ENCODE measurements around the gene KLHL35. TPM values are rescaled to one million over a fixed set of nuclear protein-coding genes. Genes with fewer than 3 reads are reported as not detected.

The KLHL35 gene, protein sequence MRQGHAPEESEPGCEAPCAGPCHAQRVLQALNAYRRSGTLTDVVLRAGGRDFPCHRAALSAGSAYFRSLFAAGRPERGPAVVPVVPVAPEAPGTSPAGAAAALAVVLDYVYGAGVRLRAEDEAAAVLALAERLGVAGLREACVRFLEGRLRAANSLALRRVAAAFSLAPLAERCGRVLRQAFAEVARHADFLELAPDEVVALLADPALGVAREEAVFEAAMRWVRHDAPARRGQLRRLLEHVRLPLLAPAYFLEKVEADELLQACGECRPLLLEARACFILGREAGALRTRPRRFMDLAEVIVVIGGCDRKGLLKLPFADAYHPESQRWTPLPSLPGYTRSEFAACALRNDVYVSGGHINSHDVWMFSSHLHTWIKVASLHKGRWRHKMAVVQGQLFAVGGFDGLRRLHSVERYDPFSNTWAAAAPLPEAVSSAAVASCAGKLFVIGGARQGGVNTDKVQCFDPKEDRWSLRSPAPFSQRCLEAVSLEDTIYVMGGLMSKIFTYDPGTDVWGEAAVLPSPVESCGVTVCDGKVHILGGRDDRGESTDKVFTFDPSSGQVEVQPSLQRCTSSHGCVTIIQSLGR
- 0.35 TPM for polyA plus RNA-seq (2012; ENCODE audit: low read depth, missing spikeins)

DNA sequence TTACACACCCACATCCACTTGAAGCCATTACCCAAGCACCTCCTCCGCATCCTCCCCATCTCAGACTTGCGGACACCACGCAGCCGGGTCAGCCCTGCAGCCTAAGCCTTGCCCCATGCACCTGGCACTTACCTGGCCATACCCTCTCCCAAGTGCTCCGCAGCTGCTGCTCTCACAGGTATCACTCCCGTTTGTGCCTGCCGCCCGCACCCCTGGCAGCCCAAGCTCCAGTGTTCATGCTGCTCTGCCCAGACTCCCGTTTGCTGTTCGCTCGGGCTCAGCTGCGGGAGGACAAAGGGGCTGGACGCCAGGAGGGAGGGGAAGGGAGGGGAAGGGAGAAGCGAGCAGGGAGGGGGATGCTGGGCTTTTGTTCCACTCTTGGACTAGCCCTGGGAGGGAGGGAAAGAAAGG is at the start of gene KLHL35:
Gene KLHL35 (minus strand): TSS at position 293 of the 411 bp plus-strand sequence. CDS start 2,574 bp downstream, outside the sequence.
- DNase-seq (ENCODE audit: insufficient read length, low spot score) (no peak), FAIRE-seq (no peak)
- TF ChIP-seq POLR2AphosphoS5 (IDR thresholded peaks at IDR 0.05; ENCODE audit: low read depth, low read length) (no peak), SPI1 (IDR thresholded peaks at IDR 0.05; ENCODE audit: low read depth, low read length) (no peak), POLR2A (IDR thresholded peaks at IDR 0.05; ENCODE audit: low read depth, low read length) (no peak), PAX5 (IDR thresholded peaks at IDR 0.05; ENCODE audit: insufficient read depth, low read length, severe bottlenecking) (no peak), POU2F2 (IDR thresholded peaks at IDR 0.05; ENCODE audit: low read depth, low read length) (no peak), TAF1 (IDR thresholded peaks at IDR 0.05; ENCODE audit: low read depth, low read length) (no peak)

DNA sequence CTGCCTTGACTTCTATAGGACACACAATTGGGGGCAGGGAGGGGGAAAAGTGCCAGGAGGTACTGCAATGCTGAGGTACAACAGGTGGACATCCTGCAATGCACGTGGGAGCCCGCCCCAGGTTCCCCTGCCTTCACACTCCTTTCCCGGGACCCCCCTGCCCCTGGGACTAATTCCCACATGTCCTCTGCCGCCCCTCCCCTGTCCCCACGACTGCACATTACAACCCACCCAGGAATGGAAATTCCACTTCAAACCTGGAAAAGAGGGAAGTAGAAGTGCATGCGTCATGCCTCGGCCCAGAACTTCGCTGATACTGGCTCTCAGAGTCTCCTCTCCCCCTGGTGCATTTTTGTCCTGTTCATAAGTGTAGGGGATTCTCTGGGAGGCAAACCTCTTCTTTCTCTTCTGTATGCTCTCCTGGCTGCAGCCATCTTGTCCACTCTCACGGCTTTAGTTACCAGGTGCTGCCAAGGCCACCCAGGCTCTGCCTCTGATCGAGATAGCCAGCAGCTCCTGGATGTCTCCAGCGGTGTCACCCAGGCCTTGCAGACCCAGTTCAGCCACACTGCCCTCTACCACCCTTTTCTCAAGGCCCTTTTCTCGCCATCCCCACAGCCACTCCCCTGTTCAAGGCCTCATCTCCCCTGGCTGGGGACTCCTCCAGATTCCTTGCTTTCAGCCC is 49.1 kb upstream of the KLHL35 start:
- TF ChIP-seq POU2F2 (IDR thresholded peaks at IDR 0.05; ENCODE audit: low read depth, low read length) (no peak), TAF1 (IDR thresholded peaks at IDR 0.05; ENCODE audit: low read depth, low read length) (no peak), SPI1 (IDR thresholded peaks at IDR 0.05; ENCODE audit: low read depth, low read length) (no peak), PAX5 (IDR thresholded peaks at IDR 0.05; ENCODE audit: insufficient read depth, low read length, severe bottlenecking) (no peak), POLR2AphosphoS5 (IDR thresholded peaks at IDR 0.05; ENCODE audit: low read depth, low read length) (no peak), POLR2A (IDR thresholded peaks at IDR 0.05; ENCODE audit: low read depth, low read length) (no peak)
- no peak for DNase-seq (ENCODE audit: insufficient read length, low spot score)
- FAIRE-seq, result no peak

DNA sequence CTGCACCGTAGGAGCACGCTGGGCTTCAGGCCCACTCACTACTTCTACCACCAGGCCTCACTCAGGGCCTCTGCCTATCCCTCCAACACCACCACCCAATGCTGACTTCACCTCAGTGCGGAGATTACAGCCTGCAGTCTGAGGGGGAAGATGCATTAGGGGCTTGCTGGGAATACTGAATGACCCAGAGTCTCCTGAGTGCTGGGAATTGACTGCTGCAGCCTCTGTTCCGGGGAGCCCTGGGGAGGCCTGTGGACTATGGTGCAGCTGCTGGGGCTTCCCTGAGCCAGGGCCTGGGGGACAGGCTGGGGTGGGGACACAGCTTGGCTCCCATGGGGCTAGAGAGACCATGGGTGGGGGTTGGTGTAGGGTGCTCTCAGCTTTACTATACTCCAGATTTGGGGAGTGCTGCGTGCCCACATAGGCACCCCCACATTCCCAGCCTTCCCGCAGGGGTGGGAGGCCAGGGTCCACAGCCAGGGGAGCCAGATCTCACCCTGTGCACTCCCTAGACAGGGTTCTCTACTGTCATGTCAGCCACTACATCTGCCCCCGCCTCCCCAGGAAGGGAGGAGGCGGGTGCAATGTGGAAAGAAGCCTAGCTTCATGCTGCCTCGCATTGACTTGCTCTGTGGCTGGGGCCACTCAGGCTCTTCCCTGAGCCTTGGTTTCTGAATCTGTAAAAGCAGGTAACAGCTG is 48.4 kb upstream of the KLHL35 start:
- FAIRE-seq (no peak), DNase-seq (ENCODE audit: insufficient read length, low spot score) (no peak)
- TF ChIP-seq PAX5 (IDR thresholded peaks at IDR 0.05; ENCODE audit: insufficient read depth, low read length, severe bottlenecking), result no peak
- no peak for TF ChIP-seq POLR2AphosphoS5 (IDR thresholded peaks at IDR 0.05; ENCODE audit: low read depth, low read length)
- no peak for TF ChIP-seq TAF1 (IDR thresholded peaks at IDR 0.05; ENCODE audit: low read depth, low read length)
- no peak for TF ChIP-seq POLR2A (IDR thresholded peaks at IDR 0.05; ENCODE audit: low read depth, low read length)
- TF ChIP-seq POU2F2 (IDR thresholded peaks at IDR 0.05; ENCODE audit: low read depth, low read length), result no peak
- no peak for TF ChIP-seq SPI1 (IDR thresholded peaks at IDR 0.05; ENCODE audit: low read depth, low read length)

DNA sequence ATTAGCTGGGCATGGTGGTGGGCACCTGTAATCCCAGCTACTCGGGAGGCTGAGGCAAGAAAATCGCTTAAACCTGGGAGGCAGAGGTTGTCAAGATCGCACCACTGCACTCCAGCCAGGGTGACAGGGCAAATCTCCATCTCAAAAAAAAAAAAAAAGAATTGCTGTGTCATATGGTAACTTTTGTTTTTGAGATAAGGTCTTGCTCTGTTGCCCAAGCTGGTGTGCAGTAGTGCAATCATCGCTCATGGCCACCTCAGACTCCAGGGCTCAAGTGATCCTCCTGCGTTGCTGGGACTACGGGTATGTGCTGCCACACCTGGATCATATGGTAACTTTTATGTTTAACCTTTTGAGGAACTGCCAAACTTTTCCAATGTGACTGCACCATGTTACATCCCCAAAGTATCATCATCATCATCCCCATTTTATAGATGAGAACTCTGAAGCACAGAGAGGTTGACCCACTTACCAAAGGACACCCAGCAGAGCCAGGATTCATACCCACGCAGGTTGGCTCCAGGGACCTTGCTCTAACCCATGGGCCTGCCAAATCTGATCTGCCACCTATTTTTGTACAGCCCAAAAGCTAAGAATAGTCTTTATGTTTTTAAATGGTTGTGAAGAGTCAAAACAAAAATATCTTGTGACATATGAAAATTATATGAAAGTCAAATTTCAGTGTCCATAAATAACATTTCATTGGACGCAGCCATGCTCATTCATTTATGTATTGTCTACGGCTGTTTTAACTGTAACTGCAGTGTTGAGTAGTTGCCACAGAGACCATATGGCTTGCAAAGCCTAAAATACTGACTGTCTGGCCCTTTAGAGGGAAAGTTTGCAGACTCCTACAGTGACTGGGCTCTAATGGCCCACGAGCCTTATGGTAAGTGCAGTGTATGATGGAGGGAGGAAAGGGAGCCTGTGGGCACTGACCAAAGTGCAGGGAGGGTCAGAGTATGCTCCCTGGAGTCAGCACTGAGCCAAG is 47.5 kb upstream of the KLHL35 start:
- TF ChIP-seq POLR2AphosphoS5 (IDR thresholded peaks at IDR 0.05; ENCODE audit: low read depth, low read length), result no peak
- no peak for TF ChIP-seq PAX5 (IDR thresholded peaks at IDR 0.05; ENCODE audit: insufficient read depth, low read length, severe bottlenecking)
- no peak for TF ChIP-seq SPI1 (IDR thresholded peaks at IDR 0.05; ENCODE audit: low read depth, low read length)
- DNase-seq (ENCODE audit: insufficient read length, low spot score) (no peak), FAIRE-seq (no peak)

DNA sequence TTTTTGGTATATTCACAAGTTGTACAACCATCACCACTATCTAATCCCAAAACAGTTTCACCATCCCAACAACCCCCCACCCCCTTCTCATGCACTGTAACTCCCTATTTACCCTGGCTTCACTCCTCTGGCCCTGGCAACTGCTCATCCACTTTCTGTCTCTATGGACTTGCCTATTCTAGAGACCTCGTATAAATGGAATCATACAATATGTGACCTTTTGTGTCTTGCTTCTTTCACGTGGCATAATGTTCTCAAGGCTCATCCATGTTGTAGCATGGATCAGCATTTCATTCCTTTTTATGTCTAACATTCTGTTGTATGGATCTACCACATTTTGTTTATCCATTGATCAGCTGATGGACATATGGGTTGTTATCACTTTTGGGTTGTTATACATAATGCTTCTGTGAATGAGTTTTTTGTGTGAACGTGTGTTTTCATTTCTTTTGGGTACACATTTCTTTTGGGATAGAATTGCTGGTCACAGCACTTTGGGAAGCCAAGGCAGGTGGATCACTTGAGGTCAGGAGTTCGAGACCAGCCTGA is 46.7 kb upstream of the KLHL35 start:
- FAIRE-seq (no peak), DNase-seq (ENCODE audit: insufficient read length, low spot score) (no peak)
- TF ChIP-seq TAF1 (IDR thresholded peaks at IDR 0.05; ENCODE audit: low read depth, low read length), result no peak
- no peak for TF ChIP-seq POLR2A (IDR thresholded peaks at IDR 0.05; ENCODE audit: low read depth, low read length)
- no peak for TF ChIP-seq SPI1 (IDR thresholded peaks at IDR 0.05; ENCODE audit: low read depth, low read length)
- no peak for TF ChIP-seq POLR2AphosphoS5 (IDR thresholded peaks at IDR 0.05; ENCODE audit: low read depth, low read length)
- no peak for TF ChIP-seq PAX5 (IDR thresholded peaks at IDR 0.05; ENCODE audit: insufficient read depth, low read length, severe bottlenecking)
- no peak for TF ChIP-seq POU2F2 (IDR thresholded peaks at IDR 0.05; ENCODE audit: low read depth, low read length)

DNA sequence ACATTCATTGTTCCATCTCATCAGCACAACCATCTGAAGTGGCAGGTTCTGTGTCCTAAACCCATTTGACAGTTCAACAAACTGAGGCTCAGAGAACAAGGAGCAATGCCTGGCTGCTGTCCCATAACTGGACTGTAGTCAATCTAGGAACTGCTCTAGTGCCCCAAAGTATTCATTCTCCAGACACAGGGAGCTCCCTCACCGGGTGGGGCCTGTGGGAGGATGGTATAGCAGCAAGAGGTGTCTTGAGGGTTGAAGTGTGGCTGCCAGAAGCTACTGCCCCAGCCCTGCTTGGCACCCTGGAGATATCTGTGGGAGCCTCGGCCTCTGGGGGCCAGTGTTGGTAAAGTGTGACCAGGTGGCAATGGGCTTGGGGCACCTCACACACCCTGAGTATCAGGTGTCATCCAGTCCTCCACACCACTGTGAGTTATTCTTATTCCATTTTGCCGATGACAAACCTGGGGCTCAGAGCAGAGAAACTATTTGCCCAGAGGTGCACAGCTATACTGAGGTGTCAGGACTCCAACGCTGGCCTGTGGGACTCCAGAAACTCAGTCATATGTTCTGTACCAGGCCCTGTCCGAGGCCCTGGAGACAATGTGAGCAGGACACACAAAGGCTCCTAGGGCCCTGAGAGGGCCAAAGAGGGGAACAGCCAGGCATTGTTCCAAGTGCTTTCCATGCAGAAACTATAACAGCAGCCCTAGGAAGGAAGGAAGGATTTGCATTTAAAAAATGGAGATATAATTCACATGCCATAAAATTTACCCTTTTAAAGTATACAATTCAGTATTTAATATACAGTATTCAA is 46.0 kb upstream of the KLHL35 start:
- no peak for DNase-seq (ENCODE audit: insufficient read length, low spot score)
- no peak for FAIRE-seq
- no peak for TF ChIP-seq PAX5 (IDR thresholded peaks at IDR 0.05; ENCODE audit: insufficient read depth, low read length, severe bottlenecking)
- no peak for TF ChIP-seq POLR2A (IDR thresholded peaks at IDR 0.05; ENCODE audit: low read depth, low read length)
- TF ChIP-seq SPI1 (IDR thresholded peaks at IDR 0.05; ENCODE audit: low read depth, low read length), result no peak
- no peak for TF ChIP-seq TAF1 (IDR thresholded peaks at IDR 0.05; ENCODE audit: low read depth, low read length)
- no peak for TF ChIP-seq POU2F2 (IDR thresholded peaks at IDR 0.05; ENCODE audit: low read depth, low read length)
- no peak for TF ChIP-seq POLR2AphosphoS5 (IDR thresholded peaks at IDR 0.05; ENCODE audit: low read depth, low read length)

DNA sequence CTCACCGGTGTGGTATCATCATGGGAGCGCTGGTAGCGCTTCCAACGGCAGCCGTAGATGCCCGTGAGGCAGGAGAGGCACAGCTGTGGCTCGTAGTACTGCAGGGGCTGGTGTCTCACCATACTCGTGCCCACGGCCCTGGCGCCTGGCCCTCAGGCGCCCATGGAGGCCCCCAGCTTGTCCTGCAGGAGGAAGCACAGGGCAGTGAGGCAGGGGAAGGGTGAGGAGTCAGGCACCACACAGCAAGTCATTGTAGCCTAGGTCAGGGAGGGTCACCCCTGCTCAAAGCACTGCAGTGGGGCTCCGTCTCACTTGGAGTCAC is 44.6 kb upstream of the KLHL35 start:
- DNase-seq (ENCODE audit: insufficient read length, low spot score) (no peak), FAIRE-seq (no peak)
- TF ChIP-seq SPI1 (IDR thresholded peaks at IDR 0.05; ENCODE audit: low read depth, low read length) (no peak), POU2F2 (IDR thresholded peaks at IDR 0.05; ENCODE audit: low read depth, low read length) (no peak), PAX5 (IDR thresholded peaks at IDR 0.05; ENCODE audit: insufficient read depth, low read length, severe bottlenecking) (no peak), POLR2A (IDR thresholded peaks at IDR 0.05; ENCODE audit: low read depth, low read length) (no peak), TAF1 (IDR thresholded peaks at IDR 0.05; ENCODE audit: low read depth, low read length) (no peak), POLR2AphosphoS5 (IDR thresholded peaks at IDR 0.05; ENCODE audit: low read depth, low read length) (no peak)
